ENCODE results near the gene ATP6V1G1. TPM values are rescaled to one million over a fixed set of nuclear protein-coding genes. Genes with fewer than 3 reads are reported as not detected.

Gene ATP6V1G1
- total and polyA plus RNA-seq, 2 donors (not counting 1 experiment from before 2014, with no cell fraction given): 92.7 to 102 TPM

DNA sequence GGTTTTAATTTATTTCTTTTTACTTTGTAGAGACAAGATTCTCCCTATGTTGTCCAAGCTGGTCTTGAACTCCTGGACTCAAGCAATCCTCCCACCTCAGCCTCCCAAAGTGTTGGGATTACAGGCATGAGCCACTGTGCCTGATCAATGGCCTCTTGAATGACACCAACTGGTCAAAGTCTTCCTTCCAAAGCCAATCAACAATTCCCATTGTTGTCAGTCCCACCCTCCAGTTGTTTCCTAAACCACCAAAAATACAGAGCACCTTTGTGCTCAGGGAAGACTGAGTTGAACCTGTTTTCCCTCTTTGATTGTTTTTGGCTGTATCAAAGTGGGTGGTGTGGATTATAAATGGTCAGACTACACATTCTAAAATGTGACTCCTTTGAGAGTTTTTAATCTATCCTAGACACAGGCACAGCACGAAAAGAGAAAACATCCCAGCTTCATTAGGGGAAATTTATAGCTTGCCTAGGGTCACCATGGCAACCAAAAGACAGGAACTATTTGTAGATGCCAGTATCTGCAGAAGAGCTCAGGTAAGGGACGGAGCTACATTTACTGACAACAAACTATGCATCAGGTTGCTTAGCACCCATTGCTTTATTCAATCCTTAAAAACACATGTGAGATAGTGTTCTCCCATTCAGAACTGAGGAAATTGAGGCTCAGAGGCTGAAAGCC lies 27.6 kb upstream of the ATP6V1G1 start:
- Histone ChIP-seq H3K79me2 (ENCODE audit: control insufficient read depth, insufficient read depth, low read length) (no peaks in the 10 kb centered on the region), H3K27me3 (ENCODE audit: control insufficient read depth, insufficient read depth, low read length) (peaks cover 8% of the 10 kb centered on the region), H2AFZ (ENCODE audit: low read length) (no peak overlapping the region), H3K4me3 (replicated peaks in 1 of 4; ENCODE audit: control extremely low read depth in 1 of 4, insufficient read depth in 1 of 4, low read depth in 3 of 4, low read length in 4 of 4) (no peak overlapping the region), H4K20me1 (ENCODE audit: control insufficient read depth, extremely low read depth, insufficient read depth, low read length) (no peaks in the 10 kb centered on the region), H3K4me1 (ENCODE audit: control insufficient read depth, extremely low read depth, insufficient read depth, low read length) (no peaks in the 10 kb centered on the region), H3K36me3 (ENCODE audit: control insufficient read depth, insufficient read depth, low read length) (no peaks in the 10 kb centered on the region), H3K27ac (ENCODE audit: insufficient read depth, low read length) (no peak overlapping the region), H3K4me2 (ENCODE audit: extremely low read depth, insufficient read depth, low read length) (no peak overlapping the region), H3K9ac (ENCODE audit: insufficient read depth, low read length) (no peak overlapping the region), H3K9me3 (ENCODE audit: control insufficient read depth, insufficient read depth, low read depth, low read length) (no peaks in the 10 kb centered on the region)
- DNase-seq (ENCODE audit: low read depth in 2 of 2): no peak
- TF ChIP-seq CTCF (conservative IDR thresholded peaks at IDR 0.05 in 1 of 2, IDR thresholded peaks at IDR 0.05 in 1 of 2; ENCODE audit: low read depth in 1 of 2, low read length in 2 of 2) (no peak), EZH2 (IDR thresholded peaks at IDR 0.05; ENCODE audit: low read length, missing control alignments) (no peak)

DNA sequence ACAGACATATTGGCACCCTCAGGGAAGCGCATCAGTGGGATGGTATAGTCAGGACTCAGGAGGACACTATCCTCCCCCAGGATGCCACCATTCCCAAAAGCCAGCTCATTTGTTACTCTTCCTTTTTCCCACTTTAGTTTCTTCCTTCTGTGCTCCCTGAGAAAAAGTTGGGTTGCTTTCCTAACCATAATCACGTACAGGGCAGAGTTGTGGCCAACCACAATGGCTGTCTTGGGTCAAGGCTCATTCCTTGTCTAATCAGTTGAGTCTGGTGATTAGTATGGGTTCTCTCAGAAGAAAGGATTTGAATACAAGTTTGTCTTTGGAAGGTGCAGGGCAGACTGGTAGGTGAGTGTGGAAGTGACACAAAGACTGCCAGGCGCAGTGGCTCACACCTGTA lies 26.6 kb upstream of the ATP6V1G1 start:
- Histone ChIP-seq H3K79me2 (ENCODE audit: control insufficient read depth, insufficient read depth, low read length) (no peaks in the 10 kb centered on the region), H3K27me3 (ENCODE audit: control insufficient read depth, insufficient read depth, low read length) (peaks cover 6% of the 10 kb centered on the region), H4K20me1 (ENCODE audit: control insufficient read depth, extremely low read depth, insufficient read depth, low read length) (no peaks in the 10 kb centered on the region), H3K9me3 (ENCODE audit: control insufficient read depth, insufficient read depth, low read depth, low read length) (no peaks in the 10 kb centered on the region), H3K4me1 (ENCODE audit: control insufficient read depth, extremely low read depth, insufficient read depth, low read length) (no peaks in the 10 kb centered on the region), H3K27ac (ENCODE audit: insufficient read depth, low read length) (no peak overlapping the region), H3K36me3 (ENCODE audit: control insufficient read depth, insufficient read depth, low read length) (no peaks in the 10 kb centered on the region), H3K9ac (ENCODE audit: insufficient read depth, low read length) (no peak overlapping the region), H2AFZ (ENCODE audit: low read length) (no peak overlapping the region), H3K4me2 (ENCODE audit: extremely low read depth, insufficient read depth, low read length) (no peak overlapping the region), H3K4me3 (replicated peaks in 1 of 4; ENCODE audit: control extremely low read depth in 1 of 4, insufficient read depth in 1 of 4, low read depth in 3 of 4, low read length in 4 of 4) (no peak overlapping the region)
- TF ChIP-seq EZH2 (IDR thresholded peaks at IDR 0.05; ENCODE audit: low read length, missing control alignments): no peak
- peak in 1 of 2 donors; percentile 70 for DNase-seq (ENCODE audit: low read depth in 2 of 2)

GRCh38 chr9:114561771-114562170 lies 25.8 kb upstream of the ATP6V1G1 start:
- H3K79me2 ChIP-seq (ENCODE audit: control insufficient read depth, insufficient read depth, low read length): no peaks in the 10 kb centered on the region
- H2AFZ ChIP-seq (ENCODE audit: low read length): no peak overlapping the region
- H3K4me1 ChIP-seq (ENCODE audit: control insufficient read depth, extremely low read depth, insufficient read depth, low read length): no peaks in the 10 kb centered on the region
- no peak overlapping the region for H3K9ac ChIP-seq (ENCODE audit: insufficient read depth, low read length)
- TF ChIP-seq CTCF (conservative IDR thresholded peaks at IDR 0.05 in 1 of 2, IDR thresholded peaks at IDR 0.05 in 1 of 2; ENCODE audit: low read depth in 1 of 2, low read length in 2 of 2) (no peak), EZH2 (IDR thresholded peaks at IDR 0.05; ENCODE audit: low read length, missing control alignments) (no peak)
- no peak overlapping the region for H3K4me2 ChIP-seq (ENCODE audit: extremely low read depth, insufficient read depth, low read length)
- no peak for DNase-seq (ENCODE audit: low read depth in 2 of 2)
- no peaks in the 10 kb centered on the region for H3K36me3 ChIP-seq (ENCODE audit: control insufficient read depth, insufficient read depth, low read length)
- H3K9me3 ChIP-seq (ENCODE audit: control insufficient read depth, insufficient read depth, low read depth, low read length): no peaks in the 10 kb centered on the region
- H3K27me3 ChIP-seq (ENCODE audit: control insufficient read depth, insufficient read depth, low read length): peaks cover 6% of the 10 kb centered on the region
- H4K20me1 ChIP-seq (ENCODE audit: control insufficient read depth, extremely low read depth, insufficient read depth, low read length): no peaks in the 10 kb centered on the region
- no peak overlapping the region for H3K4me3 ChIP-seq (replicated peaks in 1 of 4; ENCODE audit: control extremely low read depth in 1 of 4, insufficient read depth in 1 of 4, low read depth in 3 of 4, low read length in 4 of 4)
- no peak overlapping the region for H3K27ac ChIP-seq (ENCODE audit: insufficient read depth, low read length)

Measured in fibroblast of lung (primary cell).